ENCODE measurements around the gene RIPK1.
"Not testable (repeated sequence)": the region's sequence is repeated elsewhere in the genome, so short reads cannot be mapped to it uniquely, and the experiment has no call there.

The RIPK1 gene

GRCh38 chr6:3077430-3077829 is 9.1 kb downstream of the RIPK1 start:
- Histone ChIP-seq H3K27me3 (ENCODE audit: insufficient read depth, low read length) (no peaks in the 10 kb centered on the region), H3K9me3 (ENCODE audit: low read length) (peaks cover 2% of the 10 kb centered on the region), H2AFZ (ENCODE audit: low read depth, low read length) (no peak overlapping the region), H3K4me1 (ENCODE audit: insufficient read depth, low read length) (peaks cover 11% of the 10 kb centered on the region), H3K36me3 (ENCODE audit: insufficient read depth, low read length) (peaks cover 22% of the 10 kb centered on the region), H3K4me3 (ENCODE audit: low read length) (no peak overlapping the region)

GRCh38 chr6:3078952-3079351 is 10.7 kb downstream of the RIPK1 start:
- H3K9me3 ChIP-seq (ENCODE audit: low read length); H3K27me3 ChIP-seq (ENCODE audit: insufficient read depth, low read length); H3K4me3 ChIP-seq (ENCODE audit: low read length); H2AFZ ChIP-seq (ENCODE audit: low read depth, low read length): not testable (repeated sequence)
- Histone ChIP-seq H3K36me3 (ENCODE audit: insufficient read depth, low read length) (peaks cover 37% of the 10 kb centered on the region), H3K4me1 (ENCODE audit: insufficient read depth, low read length) (peaks cover 11% of the 10 kb centered on the region)

GRCh38 chr6:3079682-3080081 is 11.4 kb downstream of the RIPK1 start:
- no peak overlapping the region for H3K4me3 ChIP-seq (ENCODE audit: low read length)
- peaks cover 2% of the 10 kb centered on the region for H3K9me3 ChIP-seq (ENCODE audit: low read length)
- H3K27me3 ChIP-seq (ENCODE audit: insufficient read depth, low read length): no peaks in the 10 kb centered on the region
- H3K36me3 ChIP-seq (ENCODE audit: insufficient read depth, low read length): peaks cover 40% of the 10 kb centered on the region
- no peak overlapping the region for H2AFZ ChIP-seq (ENCODE audit: low read depth, low read length)
- H3K4me1 ChIP-seq (ENCODE audit: insufficient read depth, low read length): peaks cover 11% of the 10 kb centered on the region

- Histone ChIP-seq H3K27me3 (ENCODE audit: insufficient read depth, low read length) (no peaks in the 10 kb centered on the region), H3K4me3 (ENCODE audit: low read length) (no peak overlapping the region), H3K9me3 (ENCODE audit: low read length) (peaks cover 2% of the 10 kb centered on the region), H3K4me1 (ENCODE audit: insufficient read depth, low read length) (no peaks in the 10 kb centered on the region), H3K36me3 (ENCODE audit: insufficient read depth, low read length) (peaks cover 43% of the 10 kb centered on the region), H2AFZ (ENCODE audit: low read depth, low read length) (no peak overlapping the region)
Measured at GRCh38 chr6:3081960-3082359, 13.7 kb downstream of the RIPK1 start.

- no peak overlapping the region for H3K4me3 ChIP-seq (ENCODE audit: low read length)
- H2AFZ ChIP-seq (ENCODE audit: low read depth, low read length): no peak overlapping the region
- no peaks in the 10 kb centered on the region for H3K27me3 ChIP-seq (ENCODE audit: insufficient read depth, low read length)
- H3K36me3 ChIP-seq (ENCODE audit: insufficient read depth, low read length): peaks cover 41% of the 10 kb centered on the region
- H3K4me1 ChIP-seq (ENCODE audit: insufficient read depth, low read length): no peaks in the 10 kb centered on the region
- H3K9me3 ChIP-seq (ENCODE audit: low read length): no peaks in the 10 kb centered on the region
Measured at GRCh38 chr6:3085074-3085473, 16.8 kb downstream of the RIPK1 start.

- Histone ChIP-seq H3K36me3 (ENCODE audit: insufficient read depth, low read length) (peaks cover 31% of the 10 kb centered on the region), H3K9me3 (ENCODE audit: low read length) (no peaks in the 10 kb centered on the region)
Measured at GRCh38 chr6:3086282-3086946, 18.1 kb downstream of the RIPK1 start.

GRCh38 chr6:3088446-3088845 is 20.2 kb downstream of the RIPK1 start:
- Histone ChIP-seq H2AFZ (ENCODE audit: low read depth, low read length) (no peak overlapping the region), H3K27me3 (ENCODE audit: insufficient read depth, low read length) (no peaks in the 10 kb centered on the region), H3K4me1 (ENCODE audit: insufficient read depth, low read length) (no peaks in the 10 kb centered on the region), H3K4me3 (ENCODE audit: low read length) (no peak overlapping the region), H3K9me3 (ENCODE audit: low read length) (no peaks in the 10 kb centered on the region), H3K36me3 (ENCODE audit: insufficient read depth, low read length) (peaks cover 19% of the 10 kb centered on the region)

More at GRCh38 chr6:3086282-3086946, 18.1 kb downstream of the RIPK1 start:
- H3K4me1 ChIP-seq (ENCODE audit: insufficient read depth, low read length): no peaks in the 10 kb centered on the region
- no peaks in the 10 kb centered on the region for H3K27me3 ChIP-seq (ENCODE audit: insufficient read depth, low read length)
- no peak overlapping the region for H3K4me3 ChIP-seq (ENCODE audit: low read length)
- no peak overlapping the region for H2AFZ ChIP-seq (ENCODE audit: low read depth, low read length)

GRCh38 chr6:3088968-3089367 is 20.7 kb downstream of the RIPK1 start:
- no peak overlapping the region for H3K4me3 ChIP-seq (ENCODE audit: low read length)
- no peaks in the 10 kb centered on the region for H3K4me1 ChIP-seq (ENCODE audit: insufficient read depth, low read length)
- H3K27me3 ChIP-seq (ENCODE audit: insufficient read depth, low read length): no peaks in the 10 kb centered on the region
- H3K36me3 ChIP-seq (ENCODE audit: insufficient read depth, low read length): peaks cover 15% of the 10 kb centered on the region
- H3K9me3 ChIP-seq (ENCODE audit: low read length): no peaks in the 10 kb centered on the region
- no peak overlapping the region for H2AFZ ChIP-seq (ENCODE audit: low read depth, low read length)

GRCh38 chr6:3090013-3090412 is 21.7 kb downstream of the RIPK1 start:
- no peaks in the 10 kb centered on the region for H3K9me3 ChIP-seq (ENCODE audit: low read length)
- no peaks in the 10 kb centered on the region for H3K27me3 ChIP-seq (ENCODE audit: insufficient read depth, low read length)
- H3K36me3 ChIP-seq (ENCODE audit: insufficient read depth, low read length): peaks cover 19% of the 10 kb centered on the region
- H3K4me1 ChIP-seq (ENCODE audit: insufficient read depth, low read length): no peaks in the 10 kb centered on the region
- H2AFZ ChIP-seq (ENCODE audit: low read depth, low read length): no peak overlapping the region
- H3K4me3 ChIP-seq (ENCODE audit: low read length): no peak overlapping the region

- Histone ChIP-seq H3K9me3 (ENCODE audit: low read length) (no peaks in the 10 kb centered on the region), H3K4me1 (ENCODE audit: insufficient read depth, low read length) (no peaks in the 10 kb centered on the region), H3K4me3 (ENCODE audit: low read length) (no peak overlapping the region), H3K36me3 (ENCODE audit: insufficient read depth, low read length) (peaks cover 27% of the 10 kb centered on the region), H2AFZ (ENCODE audit: low read depth, low read length) (no peak overlapping the region), H3K27me3 (ENCODE audit: insufficient read depth, low read length) (no peaks in the 10 kb centered on the region)
Measured at GRCh38 chr6:3094815-3095214, 26.5 kb downstream of the RIPK1 start.

- H2AFZ ChIP-seq (ENCODE audit: low read depth, low read length): no peak overlapping the region
- no peak overlapping the region for H3K4me3 ChIP-seq (ENCODE audit: low read length)
- H3K36me3 ChIP-seq (ENCODE audit: insufficient read depth, low read length): peaks cover 50% of the 10 kb centered on the region
- H3K9me3 ChIP-seq (ENCODE audit: low read length): no peaks in the 10 kb centered on the region
- no peaks in the 10 kb centered on the region for H3K4me1 ChIP-seq (ENCODE audit: insufficient read depth, low read length)
- H3K27me3 ChIP-seq (ENCODE audit: insufficient read depth, low read length): no peaks in the 10 kb centered on the region
Measured at GRCh38 chr6:3102875-3103274, 34.6 kb downstream of the RIPK1 start.

- H3K4me3 ChIP-seq (ENCODE audit: low read length): no peak overlapping the region
- no peak overlapping the region for H2AFZ ChIP-seq (ENCODE audit: low read depth, low read length)
- no peaks in the 10 kb centered on the region for H3K9me3 ChIP-seq (ENCODE audit: low read length)
- H3K27me3 ChIP-seq (ENCODE audit: insufficient read depth, low read length): no peaks in the 10 kb centered on the region
- H3K36me3 ChIP-seq (ENCODE audit: insufficient read depth, low read length): peaks cover 43% of the 10 kb centered on the region
- no peaks in the 10 kb centered on the region for H3K4me1 ChIP-seq (ENCODE audit: insufficient read depth, low read length)
Measured at GRCh38 chr6:3108746-3109414, 40.6 kb downstream of the RIPK1 start.

GRCh38 chr6:3109761-3110160 is 41.5 kb downstream of the RIPK1 start:
- no peak overlapping the region for H3K4me3 ChIP-seq (ENCODE audit: low read length)
- no peak overlapping the region for H2AFZ ChIP-seq (ENCODE audit: low read depth, low read length)
- peaks cover 35% of the 10 kb centered on the region for H3K36me3 ChIP-seq (ENCODE audit: insufficient read depth, low read length)
- no peaks in the 10 kb centered on the region for H3K27me3 ChIP-seq (ENCODE audit: insufficient read depth, low read length)
- H3K4me1 ChIP-seq (ENCODE audit: insufficient read depth, low read length): no peaks in the 10 kb centered on the region
- no peaks in the 10 kb centered on the region for H3K9me3 ChIP-seq (ENCODE audit: low read length)

- Histone ChIP-seq H3K4me1 (ENCODE audit: insufficient read depth, low read length) (peaks cover 15% of the 10 kb centered on the region), H3K36me3 (ENCODE audit: insufficient read depth, low read length) (peaks cover 14% of the 10 kb centered on the region), H2AFZ (ENCODE audit: low read depth, low read length) (no peak overlapping the region), H3K27me3 (ENCODE audit: insufficient read depth, low read length) (no peaks in the 10 kb centered on the region), H3K9me3 (ENCODE audit: low read length) (no peaks in the 10 kb centered on the region), H3K4me3 (ENCODE audit: low read length) (no peak overlapping the region)
Measured at GRCh38 chr6:3114377-3114776, 46.1 kb downstream of the RIPK1 start.
